DOHH2 (cell line): ENCODE results near the gene CYTL1.

ENCODE experiments used
- H3F3A ChIP-seq: fragments of 200-600 bp; sonication (generic), shearing (Covaris generic); 2 replicates; pipeline ENCODE4 v1.6.0; 2016; ENCODE audit warnings: antibody characterized with exemption, mild to moderate bottlenecking; ENCODE audit not compliant: control insufficient read depth, insufficient read depth
- H3K27ac ChIP-seq: fragments of 200-600 bp; sonication (generic); 2 replicates; pipeline ENCODE4 v1.5.1; 2014; ENCODE audit warnings: low read depth, mild to moderate bottlenecking, low read length, moderate library complexity
- H3K27me3 ChIP-seq: fragments of 200-600 bp; sonication (generic); 2 replicates; pipeline ENCODE4 v1.6.1; 2014; ENCODE audit warnings: mild to moderate bottlenecking, low read length, mixed read lengths; ENCODE audit not compliant: control insufficient read depth
- H3K36me3 ChIP-seq: fragments of 200-600 bp; sonication (generic); 2 replicates; pipeline ENCODE4 v1.6.1; 2014; ENCODE audit warnings: mild to moderate bottlenecking, low read length, moderate library complexity, mixed read lengths; ENCODE audit not compliant: control insufficient read depth
- H3K4me1 ChIP-seq: fragments of 200-600 bp; sonication (generic); 2 replicates; pipeline ENCODE4 v1.6.1; 2014; ENCODE audit warnings: mild to moderate bottlenecking, low read length, mixed read lengths; ENCODE audit not compliant: control insufficient read depth
- H3K4me2 ChIP-seq: fragments of 200-600 bp; sonication (generic); 2 replicates; pipeline ENCODE4 v1.6.0; 2014; ENCODE audit warnings: mild to moderate bottlenecking, low read length, moderate library complexity
- H3K4me3 ChIP-seq: fragments of 200-600 bp; sonication (generic); 2 replicates; pipeline ENCODE4 v1.5.1; 2014; ENCODE audit warnings: mild to moderate bottlenecking, low read length, mixed read lengths
- H3K79me2 ChIP-seq: fragments of 200-600 bp; sonication (generic); 2 replicates; pipeline ENCODE4 v1.6.1; 2014; ENCODE audit warnings: mild to moderate bottlenecking, low read length, mixed read lengths; ENCODE audit not compliant: control insufficient read depth
- H3K9me2 ChIP-seq: fragments of 200-600 bp; sonication (generic); replicated peaks from 2 replicates; pipeline ENCODE4 v1.6.1; 2014; ENCODE audit warnings: mild to moderate bottlenecking, low read length, mixed read lengths; ENCODE audit not compliant: control insufficient read depth
- H3K9me3 ChIP-seq: fragments of 200-600 bp; sonication (generic); 2 replicates; pipeline ENCODE4 v1.6.1; 2014; ENCODE audit warnings: antibody characterized with exemption, low read length, mixed read lengths; ENCODE audit not compliant: control insufficient read depth, insufficient read depth
- H4K20me1 ChIP-seq: fragments of 200-600 bp; sonication (generic); 2 replicates; pipeline ENCODE4 v1.6.0; 2014; ENCODE audit warnings: low read depth, mild to moderate bottlenecking, antibody characterized with exemption, low read length, moderate library complexity; ENCODE audit not compliant: control insufficient read depth, insufficient read depth
- EZH2phosphoT487 ChIP-seq: fragments of 200-600 bp; sonication (generic); IDR thresholded peaks from 2 replicates; pipeline ENCODE4 v1.6.1; 2017; ENCODE audit warnings: borderline replicate concordance, mild to moderate bottlenecking, antibody characterized with exemption, low read length, moderate library complexity, mixed read lengths
- TF ChIP-seq, protein P1 (sequence below): fragments of 200-600 bp; sonication (generic); IDR thresholded peaks from one replicate; pipeline ENCODE4 v1.5.1; 2014; ENCODE audit warnings: antibody characterized with exemption, mild to moderate bottlenecking, low read depth, low read length; ENCODE audit not compliant: poor library complexity, severe bottlenecking

The CYTL1 gene

DNA sequence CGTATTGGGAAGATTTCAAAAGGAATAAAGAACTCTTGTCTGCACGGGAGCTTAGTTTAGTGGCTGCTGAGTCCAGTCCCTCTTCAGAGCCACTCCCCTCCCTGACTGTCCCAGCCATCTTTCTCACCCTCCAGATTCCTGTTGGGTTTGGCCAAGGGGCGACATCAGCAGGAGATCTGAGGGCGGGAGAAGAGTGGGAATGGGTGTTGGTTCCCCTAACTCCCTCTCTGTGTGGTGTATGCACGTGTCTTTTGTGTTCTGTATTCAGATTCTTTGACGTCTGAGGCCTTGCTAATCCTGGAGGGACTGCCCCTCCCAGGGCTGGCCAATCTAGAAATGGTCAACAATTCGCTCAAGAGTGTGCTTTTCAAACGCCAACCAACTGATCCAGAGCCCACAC is 37.4 kb downstream of the CYTL1 start:
- Histone ChIP-seq H3F3A (no peaks in the 10 kb centered on the region), H4K20me1 (no peaks in the 10 kb centered on the region), H3K9me3 (peaks cover 4% of the 10 kb centered on the region; the same call in 1 of the 2 replicates), H3K79me2 (no peaks in the 10 kb centered on the region), H3K27me3 (no peaks in the 10 kb centered on the region), H3K4me1 (no peaks in the 10 kb centered on the region), H3K9me2 (no peaks in the 10 kb centered on the region), H3K36me3 (no peaks in the 10 kb centered on the region), H3K4me3 (no peak overlapping the region), H3K4me2 (no peak overlapping the region), H3K27ac (no peak overlapping the region)
- TF ChIP-seq EZH2phosphoT487, result no peak
- TF ChIP-seq, protein P1, sequence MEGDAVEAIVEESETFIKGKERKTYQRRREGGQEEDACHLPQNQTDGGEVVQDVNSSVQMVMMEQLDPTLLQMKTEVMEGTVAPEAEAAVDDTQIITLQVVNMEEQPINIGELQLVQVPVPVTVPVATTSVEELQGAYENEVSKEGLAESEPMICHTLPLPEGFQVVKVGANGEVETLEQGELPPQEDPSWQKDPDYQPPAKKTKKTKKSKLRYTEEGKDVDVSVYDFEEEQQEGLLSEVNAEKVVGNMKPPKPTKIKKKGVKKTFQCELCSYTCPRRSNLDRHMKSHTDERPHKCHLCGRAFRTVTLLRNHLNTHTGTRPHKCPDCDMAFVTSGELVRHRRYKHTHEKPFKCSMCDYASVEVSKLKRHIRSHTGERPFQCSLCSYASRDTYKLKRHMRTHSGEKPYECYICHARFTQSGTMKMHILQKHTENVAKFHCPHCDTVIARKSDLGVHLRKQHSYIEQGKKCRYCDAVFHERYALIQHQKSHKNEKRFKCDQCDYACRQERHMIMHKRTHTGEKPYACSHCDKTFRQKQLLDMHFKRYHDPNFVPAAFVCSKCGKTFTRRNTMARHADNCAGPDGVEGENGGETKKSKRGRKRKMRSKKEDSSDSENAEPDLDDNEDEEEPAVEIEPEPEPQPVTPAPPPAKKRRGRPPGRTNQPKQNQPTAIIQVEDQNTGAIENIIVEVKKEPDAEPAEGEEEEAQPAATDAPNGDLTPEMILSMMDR, result no peak

DNA sequence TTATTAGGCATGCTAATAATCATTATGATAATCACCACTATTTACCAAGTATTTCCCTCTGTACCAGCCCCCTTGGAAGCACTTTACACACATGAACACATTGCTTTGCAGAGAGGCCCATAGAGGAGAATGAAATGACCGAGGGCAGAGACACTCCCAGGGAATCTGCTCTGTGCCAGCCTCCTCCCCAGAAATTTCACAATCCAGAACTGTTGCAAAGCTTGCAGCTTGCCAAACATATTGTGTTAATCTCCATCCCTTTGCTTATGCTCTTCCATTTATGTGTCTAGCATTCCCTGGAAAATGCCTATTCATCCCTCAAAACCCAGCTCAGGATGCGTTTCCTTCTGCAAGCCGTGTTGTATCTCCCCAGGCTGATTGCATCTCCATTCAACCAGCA is 37.8 kb downstream of the CYTL1 start:
- H3K9me3 ChIP-seq, result peaks cover 4% of the 10 kb centered on the region; the same call in 1 of the 2 replicates
- H3K36me3 ChIP-seq, result no peaks in the 10 kb centered on the region
- no peak overlapping the region for H3K4me2 ChIP-seq
- no peak overlapping the region for H3K27ac ChIP-seq
- no peaks in the 10 kb centered on the region for H3K9me2 ChIP-seq
- no peak for TF ChIP-seq EZH2phosphoT487
- TF ChIP-seq, protein P1, result no peak
- H3K4me3 ChIP-seq, result no peak overlapping the region
- H3K4me1 ChIP-seq, result no peaks in the 10 kb centered on the region
- no peaks in the 10 kb centered on the region for H3K79me2 ChIP-seq
- no peaks in the 10 kb centered on the region for H3K27me3 ChIP-seq
- no peaks in the 10 kb centered on the region for H4K20me1 ChIP-seq
- H3F3A ChIP-seq, result no peaks in the 10 kb centered on the region

DNA sequence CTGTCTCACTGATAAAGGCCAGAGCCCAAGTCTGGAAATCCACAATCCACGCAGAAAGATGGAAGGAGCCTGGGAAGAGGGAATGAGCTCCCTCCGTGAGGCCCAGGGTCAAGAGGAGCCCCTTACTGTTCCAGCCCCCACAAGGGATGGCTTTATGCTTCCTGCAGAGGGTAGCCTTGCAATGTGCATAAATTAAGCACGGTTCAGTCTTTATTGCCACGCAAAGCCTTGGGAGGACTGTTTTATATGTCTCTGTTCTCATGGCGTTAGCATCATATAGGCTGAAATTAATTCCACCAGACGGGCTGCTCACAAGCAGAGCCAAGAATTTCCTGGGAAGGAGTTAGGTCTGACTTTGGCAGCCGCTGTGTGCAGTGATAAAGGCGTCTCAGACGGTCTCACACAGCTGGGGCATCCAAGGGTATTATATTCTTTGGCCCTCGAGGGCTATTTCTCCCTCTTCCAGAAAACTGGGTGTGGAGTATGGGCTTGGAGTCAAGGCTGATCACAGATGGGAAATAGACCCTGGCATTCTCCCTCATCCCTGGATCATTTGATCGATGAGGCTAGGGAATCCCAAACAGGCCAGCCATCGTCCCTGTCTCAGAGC is 38.5 kb downstream of the CYTL1 start:
- Histone ChIP-seq H3K4me2 (no peak overlapping the region), H3K9me3 (peaks cover 6% of the 10 kb centered on the region; the same call in 1 of the 2 replicates), H3K4me3 (no peak overlapping the region), H3F3A (no peaks in the 10 kb centered on the region), H3K79me2 (no peaks in the 10 kb centered on the region), H3K27ac (no peak overlapping the region), H3K36me3 (no peaks in the 10 kb centered on the region), H3K9me2 (no peaks in the 10 kb centered on the region), H4K20me1 (no peaks in the 10 kb centered on the region), H3K27me3 (no peaks in the 10 kb centered on the region), H3K4me1 (no peaks in the 10 kb centered on the region)
- TF ChIP-seq EZH2phosphoT487, result no peak
- TF ChIP-seq, protein P1, result no peak
